Activated T-helper 1 cell treated with anti-CD3 and anti-CD28 coated beads, Interleukin-12 subunit alpha, Interleukin-12 subunit beta, Interleukin-2, Interleukin-4 antibody, amounts not matched to agents 30 ng/mL and 10 ng/mL and 1 ng/mL, durations not matched to agents 14 hours and 24 hours and 36 hours (primary cell): ENCODE data around the gene SOX11. TPM values are rescaled to one million over a fixed set of nuclear protein-coding genes. Genes with fewer than 3 reads are reported as not detected.

ENCODE experiments used
- DNase-seq: peaks from one replicate; pipeline ENCODE4 v3.0.0; 2021; ENCODE audit warnings: low spot score
- H3K27ac Mint-ChIP-seq: one replicate; pipeline ENCODE4 v1.8.0; 2021; ENCODE audit warnings: mild to moderate bottlenecking, mixed read lengths
- H3K27me3 Mint-ChIP-seq: one replicate; pipeline ENCODE4 v1.8.0; 2022; ENCODE audit warnings: mild to moderate bottlenecking, moderate library complexity, mixed read lengths; ENCODE audit not compliant: insufficient read depth
- H3K36me3 Mint-ChIP-seq: one replicate; pipeline ENCODE4 v1.8.0; 2021; ENCODE audit warnings: low read depth, mixed read lengths
- H3K4me1 Mint-ChIP-seq: one replicate; pipeline ENCODE4 v1.8.0; 2021; ENCODE audit warnings: low read depth, mixed read lengths
- H3K4me3 Mint-ChIP-seq: one replicate; pipeline ENCODE4 v1.8.0; 2021; ENCODE audit warnings: mild to moderate bottlenecking, moderate library complexity, mixed read lengths
- H3K9me3 Mint-ChIP-seq: one replicate; pipeline ENCODE4 v1.8.0; 2021; ENCODE audit warnings: mixed read lengths
- intact Hi-C: fragments of 100-400 bp; cut with micrococcal nuclease; formaldehyde crosslinking; loops from one replicate; pipeline ENCODE4 v1.15.1; 2024
- total RNA-seq: library from RNA; stranded (reverse); gene quantifications from 2 replicates; pipeline ENCODE4 v1.2.3, GENCODE V29; 2022

Gene SOX11
- total RNA-seq, 1 donor from 2014 or later, result not detected

- Mint-ChIP-seq H3K9me3 (peaks cover 7% of the 10 kb centered on the region), H3K36me3 (peaks cover 9% of the 10 kb centered on the region), H3K4me1 (no peaks in the 10 kb centered on the region), H3K4me3 (no peak overlapping the region), H3K27me3 (peaks cover 51% of the 10 kb centered on the region), H3K27ac (peak overlapping the region; percentile 76)
- intact Hi-C loops, result no loop called here
- DNase-seq, result no peak
These were observed 2.1 kb downstream of the SOX11 start for GRCh38 chr2:5694306-5694705.

DNA sequence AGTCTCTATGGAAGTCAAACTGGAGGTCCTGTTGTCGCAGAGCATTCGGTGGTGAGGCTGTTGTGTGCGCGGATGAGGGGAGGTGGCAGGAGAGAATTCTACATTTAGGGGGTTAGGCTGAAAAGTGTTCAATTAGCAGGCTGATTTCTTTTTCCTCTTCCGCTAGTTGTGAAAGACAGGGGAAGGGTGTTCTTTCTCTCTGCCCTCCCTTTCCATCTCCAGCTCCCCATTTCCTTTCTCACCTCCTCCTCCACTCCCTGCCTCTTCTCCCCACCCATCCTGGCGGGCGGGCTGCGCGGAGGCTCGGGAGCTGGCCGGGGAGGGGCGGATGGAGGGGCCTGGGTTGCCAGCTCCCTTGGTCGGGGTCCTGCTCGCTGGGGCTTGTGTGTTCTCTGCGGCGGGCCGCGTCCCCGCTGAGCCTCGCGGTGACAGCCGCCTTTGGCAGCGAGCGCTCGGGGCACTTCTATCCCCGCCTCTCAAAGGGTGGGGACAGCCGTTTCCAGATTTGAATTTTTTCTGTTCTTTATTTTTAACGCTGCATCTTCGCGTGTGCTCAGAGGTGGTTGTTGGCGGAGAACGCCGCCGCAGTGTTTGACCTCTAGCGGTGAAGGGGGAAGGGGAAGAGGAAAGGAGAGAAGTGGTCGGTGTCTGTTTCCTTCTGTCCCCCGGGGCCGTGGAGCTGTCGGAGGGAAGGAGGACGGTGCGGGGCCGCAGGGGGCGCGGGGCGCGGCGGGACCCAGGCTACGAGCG, 3.6 kb downstream of the SOX11 start:
- DNase-seq, result no peak
- Mint-ChIP-seq H3K27ac (peak overlapping the region; percentile 72), H3K27me3 (peaks cover 39% of the 10 kb centered on the region), H3K36me3 (peaks cover 6% of the 10 kb centered on the region), H3K4me1 (no peaks in the 10 kb centered on the region), H3K9me3 (peaks cover 3% of the 10 kb centered on the region), H3K4me3 (peak overlapping the region; percentile 30)
- intact Hi-C loops, result no loop called here

- Mint-ChIP-seq H3K27ac (no peak overlapping the region), H3K36me3 (peaks cover 6% of the 10 kb centered on the region), H3K4me3 (no peak overlapping the region), H3K27me3 (peaks cover 36% of the 10 kb centered on the region), H3K9me3 (no peaks in the 10 kb centered on the region), H3K4me1 (no peaks in the 10 kb centered on the region)
- DNase-seq, result no peak
- intact Hi-C loops, result no loop called here
These were observed 4.3 kb downstream of the SOX11 start for GRCh38 chr2:5696404-5696944.

GRCh38 chr2:5696945-5697521, 4.8 kb downstream of the SOX11 start:
- Mint-ChIP-seq H3K4me1 (no peaks in the 10 kb centered on the region), H3K27ac (no peak overlapping the region), H3K36me3 (peaks cover 6% of the 10 kb centered on the region), H3K4me3 (no peak overlapping the region), H3K9me3 (no peaks in the 10 kb centered on the region), H3K27me3 (peaks cover 36% of the 10 kb centered on the region)
- no peak for DNase-seq
- intact Hi-C loops, result no loop called here

- no peak for DNase-seq
- Mint-ChIP-seq H3K36me3 (peaks cover 6% of the 10 kb centered on the region), H3K27ac (no peak overlapping the region), H3K9me3 (no peaks in the 10 kb centered on the region), H3K4me1 (no peaks in the 10 kb centered on the region), H3K27me3 (peaks cover 36% of the 10 kb centered on the region), H3K4me3 (no peak overlapping the region)
- intact Hi-C loops, result no loop called here
These were observed 5.4 kb downstream of the SOX11 start for GRCh38 chr2:5697562-5697961.

DNA sequence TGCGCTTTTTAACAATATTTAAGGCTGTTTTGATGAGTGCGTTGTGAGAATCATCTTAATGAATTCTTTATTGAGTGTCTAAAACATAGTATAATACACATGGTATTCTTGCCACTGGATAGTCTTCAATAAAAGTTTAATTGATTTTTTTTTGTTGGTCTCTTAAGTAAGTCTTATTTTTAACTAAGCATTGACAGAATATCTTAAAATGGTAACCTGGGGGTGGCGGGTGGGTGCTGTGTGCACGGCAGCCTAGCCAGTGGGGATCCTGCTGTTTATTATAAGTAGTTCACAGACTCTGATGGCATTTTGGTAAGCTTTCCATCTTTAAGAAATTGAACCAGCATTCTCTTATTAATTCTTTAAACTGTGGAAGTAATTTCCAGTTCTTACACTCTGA, 6.0 kb downstream of the SOX11 start:
- Mint-ChIP-seq H3K27me3 (peaks cover 31% of the 10 kb centered on the region), H3K4me1 (no peaks in the 10 kb centered on the region), H3K4me3 (no peak overlapping the region), H3K27ac (no peak overlapping the region), H3K9me3 (no peaks in the 10 kb centered on the region), H3K36me3 (peaks cover 6% of the 10 kb centered on the region)
- DNase-seq, result no peak
- intact Hi-C loops, result no loop called here

- no peak overlapping the region for H3K4me3 Mint-ChIP-seq
- H3K4me1 Mint-ChIP-seq, result no peaks in the 10 kb centered on the region
- H3K27ac Mint-ChIP-seq, result no peak overlapping the region
- peaks cover 23% of the 10 kb centered on the region for H3K27me3 Mint-ChIP-seq
- DNase-seq, result no peak
- no peaks in the 10 kb centered on the region for H3K9me3 Mint-ChIP-seq
- intact Hi-C loops, result no loop called here
- peaks cover 2% of the 10 kb centered on the region for H3K36me3 Mint-ChIP-seq
These were observed 7.8 kb downstream of the SOX11 start for GRCh38 chr2:5699963-5700362.

DNA sequence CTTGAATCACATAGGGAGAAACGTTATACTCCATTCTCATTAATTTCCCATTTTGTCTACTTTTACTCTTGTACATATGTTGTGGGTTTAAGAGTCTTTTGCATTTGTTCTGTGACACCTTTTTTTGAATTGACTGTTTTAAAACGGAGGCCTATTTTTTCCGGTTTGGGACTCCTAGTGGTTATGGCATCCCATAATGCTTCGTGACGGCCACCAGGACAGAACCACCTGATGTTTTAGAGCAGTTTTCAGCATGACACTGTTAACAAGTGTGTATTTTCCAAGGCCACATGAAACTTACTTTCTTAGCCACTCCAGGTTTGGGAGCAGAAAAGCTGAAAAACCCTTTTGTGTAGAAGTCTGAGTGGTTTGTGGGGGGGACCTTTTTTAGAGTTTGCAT, 8.4 kb downstream of the SOX11 start:
- Mint-ChIP-seq H3K4me3 (no peak overlapping the region), H3K9me3 (no peaks in the 10 kb centered on the region), H3K36me3 (peaks cover 2% of the 10 kb centered on the region), H3K27me3 (peaks cover 17% of the 10 kb centered on the region), H3K4me1 (no peaks in the 10 kb centered on the region), H3K27ac (no peak overlapping the region)
- no peak for DNase-seq
- intact Hi-C loops, result no loop called here

- Mint-ChIP-seq H3K27ac (no peak overlapping the region), H3K9me3 (no peaks in the 10 kb centered on the region), H3K4me1 (no peaks in the 10 kb centered on the region), H3K27me3 (peaks cover 13% of the 10 kb centered on the region), H3K4me3 (no peak overlapping the region), H3K36me3 (no peaks in the 10 kb centered on the region)
- intact Hi-C loops, result no loop called here
- no peak for DNase-seq
These were observed 9.1 kb downstream of the SOX11 start for GRCh38 chr2:5701266-5701665.

DNA sequence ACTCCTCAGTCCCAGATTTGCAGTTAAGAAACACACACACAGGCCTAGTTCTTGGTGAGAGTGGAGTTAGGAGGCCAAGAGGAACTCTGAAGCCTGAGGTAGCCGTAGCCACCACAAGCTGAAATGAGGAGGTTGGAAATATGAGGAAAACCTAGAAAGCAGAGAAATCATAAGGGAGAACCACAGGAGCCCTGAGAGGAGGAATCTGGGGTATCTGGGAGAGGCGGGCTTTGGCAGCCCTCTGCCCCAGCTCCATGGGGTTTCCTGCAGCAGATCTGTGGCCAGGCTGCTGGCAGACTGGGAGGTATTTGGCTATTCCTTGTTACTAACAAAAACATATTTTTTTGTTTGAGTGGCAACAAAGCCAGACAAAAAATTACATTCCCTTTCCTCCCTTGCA, 11.0 kb downstream of the SOX11 start:
- DNase-seq, result no peak
- Mint-ChIP-seq H3K4me1 (no peaks in the 10 kb centered on the region), H3K36me3 (no peaks in the 10 kb centered on the region), H3K27me3 (peaks cover 2% of the 10 kb centered on the region), H3K27ac (no peak overlapping the region), H3K4me3 (no peak overlapping the region), H3K9me3 (no peaks in the 10 kb centered on the region)
- intact Hi-C loops, result no loop called here

DNA sequence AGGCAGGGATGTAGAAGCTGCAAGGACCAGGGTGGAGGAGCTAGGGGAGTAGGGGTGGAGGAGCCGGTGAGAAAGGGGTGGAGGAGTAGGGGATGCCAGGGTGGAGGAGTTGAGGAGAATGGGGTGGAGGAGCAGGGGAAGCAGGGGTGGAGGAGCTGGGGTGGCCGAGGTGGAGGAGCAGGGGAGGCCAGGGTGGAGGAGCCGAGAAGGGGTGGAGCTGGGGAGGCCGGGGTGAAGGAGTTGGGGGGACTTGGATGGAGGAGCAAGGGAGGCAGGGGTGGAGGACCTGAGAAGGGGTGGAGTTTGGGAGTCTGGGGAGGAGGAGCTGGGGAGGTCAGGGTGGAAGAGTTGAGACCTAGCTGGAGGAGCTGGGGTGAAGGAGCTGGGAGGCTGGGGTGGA, 13.3 kb downstream of the SOX11 start:
- intact Hi-C loops, result no loop called here
- no peak for DNase-seq
- no peaks in the 10 kb centered on the region for H3K27me3 Mint-ChIP-seq
- no peak overlapping the region for H3K27ac Mint-ChIP-seq
- H3K4me3 Mint-ChIP-seq, result no peak overlapping the region
- no peaks in the 10 kb centered on the region for H3K4me1 Mint-ChIP-seq
- H3K9me3 Mint-ChIP-seq, result no peaks in the 10 kb centered on the region
- H3K36me3 Mint-ChIP-seq, result no peaks in the 10 kb centered on the region

- H3K4me1 Mint-ChIP-seq, result no peaks in the 10 kb centered on the region
- H3K9me3 Mint-ChIP-seq, result no peaks in the 10 kb centered on the region
- H3K27ac Mint-ChIP-seq, result no peak overlapping the region
- no peak for DNase-seq
- H3K36me3 Mint-ChIP-seq, result no peaks in the 10 kb centered on the region
- H3K4me3 Mint-ChIP-seq, result no peak overlapping the region
- intact Hi-C loops, result no loop called here
- H3K27me3 Mint-ChIP-seq, result no peaks in the 10 kb centered on the region
These were observed 14.7 kb downstream of the SOX11 start for GRCh38 chr2:5706717-5707455.

DNA sequence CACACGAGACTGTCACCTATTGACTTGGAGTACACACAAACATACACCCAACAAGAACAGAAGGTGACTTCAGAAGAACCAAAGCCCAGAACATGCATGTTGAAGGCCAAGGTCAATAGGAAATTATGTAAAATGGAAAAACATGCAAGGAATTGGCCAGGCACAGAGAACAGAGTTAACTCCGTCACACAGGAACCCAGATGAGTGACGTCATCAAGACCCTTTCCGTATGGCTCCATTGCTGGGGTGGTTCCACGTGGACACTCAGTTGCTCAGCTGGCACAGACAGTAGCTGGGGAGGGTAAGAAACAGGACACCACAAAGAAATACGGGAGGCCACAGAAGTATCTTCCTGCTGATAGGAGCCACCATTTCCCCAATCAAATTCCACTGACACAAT, 18.4 kb downstream of the SOX11 start:
- Mint-ChIP-seq H3K4me3 (no peak overlapping the region), H3K4me1 (no peaks in the 10 kb centered on the region), H3K27ac (no peak overlapping the region), H3K36me3 (no peaks in the 10 kb centered on the region), H3K27me3 (no peaks in the 10 kb centered on the region), H3K9me3 (no peaks in the 10 kb centered on the region)
- intact Hi-C loops, result no loop called here
- DNase-seq, result no peak
